Lower leg skin (tissue), 3 donors: Measurements from ENCODE around the gene MAL.

Experiments used
- POLR2A ChIP-seq, 2 donors: fragments of 450-650 bp; IDR thresholded peaks; one replicate each; pipeline ENCODE4 v1.6.1; 2016 to 2017; ENCODE audit warnings: antibody characterized with exemption in 2 of 2, mild to moderate bottlenecking in 1 of 2, moderate library complexity in 1 of 2
- TF ChIP-seq, protein P1 (sequence below), 3 donors: fragments of 450-650 bp; IDR thresholded peaks; one replicate each; pipeline ENCODE4 v1.5.1; 2016; ENCODE audit warnings: antibody characterized with exemption in 3 of 3, mild to moderate bottlenecking in 3 of 3, moderate library complexity in 2 of 3

DNA sequence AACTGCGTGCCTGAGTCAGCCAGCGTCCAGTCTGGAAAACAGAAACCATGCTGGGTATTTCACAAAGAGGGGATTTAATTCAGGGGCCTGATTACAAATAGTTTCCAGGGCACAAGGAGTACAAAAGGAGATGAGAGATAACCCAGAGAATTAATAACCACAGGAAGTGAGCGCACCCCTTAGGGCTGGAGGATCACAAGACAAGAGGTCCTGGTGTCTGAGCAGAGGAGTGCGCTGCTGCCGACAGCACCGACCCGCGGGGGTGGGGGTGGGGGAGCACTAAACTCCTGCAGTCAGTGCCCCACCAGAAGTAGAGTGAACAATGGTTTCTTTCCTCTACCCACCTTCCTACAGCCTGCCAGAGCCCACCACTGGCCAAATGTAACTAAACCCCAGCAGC lies 20.8 kb upstream of the MAL start:
- TF ChIP-seq, protein P1, sequence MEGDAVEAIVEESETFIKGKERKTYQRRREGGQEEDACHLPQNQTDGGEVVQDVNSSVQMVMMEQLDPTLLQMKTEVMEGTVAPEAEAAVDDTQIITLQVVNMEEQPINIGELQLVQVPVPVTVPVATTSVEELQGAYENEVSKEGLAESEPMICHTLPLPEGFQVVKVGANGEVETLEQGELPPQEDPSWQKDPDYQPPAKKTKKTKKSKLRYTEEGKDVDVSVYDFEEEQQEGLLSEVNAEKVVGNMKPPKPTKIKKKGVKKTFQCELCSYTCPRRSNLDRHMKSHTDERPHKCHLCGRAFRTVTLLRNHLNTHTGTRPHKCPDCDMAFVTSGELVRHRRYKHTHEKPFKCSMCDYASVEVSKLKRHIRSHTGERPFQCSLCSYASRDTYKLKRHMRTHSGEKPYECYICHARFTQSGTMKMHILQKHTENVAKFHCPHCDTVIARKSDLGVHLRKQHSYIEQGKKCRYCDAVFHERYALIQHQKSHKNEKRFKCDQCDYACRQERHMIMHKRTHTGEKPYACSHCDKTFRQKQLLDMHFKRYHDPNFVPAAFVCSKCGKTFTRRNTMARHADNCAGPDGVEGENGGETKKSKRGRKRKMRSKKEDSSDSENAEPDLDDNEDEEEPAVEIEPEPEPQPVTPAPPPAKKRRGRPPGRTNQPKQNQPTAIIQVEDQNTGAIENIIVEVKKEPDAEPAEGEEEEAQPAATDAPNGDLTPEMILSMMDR (IDR thresholded peaks at IDR 0.05) = no peak
- no peak for TF ChIP-seq POLR2A (IDR thresholded peaks at IDR 0.05)
